ENCODE data around the gene FMO5. TPM values are rescaled to one million over a fixed set of nuclear protein-coding genes. Genes with fewer than 3 reads are reported as not detected.

Gene FMO5
- total and polyA plus RNA-seq, 10 of the 15 experiments (the other 5 are each of a cell fraction or from before 2014, with no cell fraction given), result 0.05 to 0.58 (median 0.19) TPM

- TF ChIP-seq HSF1 (IDR thresholded peaks at IDR 0.05; ENCODE audit: low read depth, low read length) (0 out of 2 replicates have a peak, but pooled peaks have one; percentile 24), CHD4 (IDR thresholded peaks at IDR 0.05) (no peak), ZZZ3 (IDR thresholded peaks at IDR 0.05; ENCODE audit: control insufficient read depth, insufficient read length, low read depth) (no peak), TBL1XR1 (IDR thresholded peaks at IDR 0.05; ENCODE audit: low read depth, low read length) (peak; percentile 51; the same call in 1 of the 2 replicates), EZH2 (IDR thresholded peaks at IDR 0.05; ENCODE audit: borderline replicate concordance, control insufficient read depth, low read depth, low read length) (no peak), POLR2AphosphoS5 (IDR thresholded peaks at IDR 0.05; ENCODE audit: low read length) (peak; percentile 51; the same call in 1 of the 2 replicates), MTA2 (IDR thresholded peaks at IDR 0.05; ENCODE audit: low read depth) (peak; percentile 6; the same call in 1 of the 2 replicates), PAX8 (IDR thresholded peaks at IDR 0.05) (no peak), MYB (IDR thresholded peaks at IDR 0.05; ENCODE audit: borderline replicate concordance, low read depth, low read length) (no peak; the same call in 1 of the 2 replicates), REST (IDR thresholded peaks at IDR 0.05; ENCODE audit: low read depth, low read length) (no peak), CTCF (IDR thresholded peaks at IDR 0.05 in 2 of 3, conservative IDR thresholded peaks at IDR 0.05 in 1 of 3; ENCODE audit: control insufficient read depth in 2 of 3, extremely low read depth in 1 of 3, insufficient read depth in 1 of 3, low read depth in 3 of 3, low read length in 3 of 3) (peak; percentile 76 to 85 (median 84)), YBX1 (IDR thresholded peaks at IDR 0.05) (no peak), E2F4 (IDR thresholded peaks at IDR 0.05; ENCODE audit: low read depth, low read length) (no peak), RUNX3 (IDR thresholded peaks at IDR 0.05; ENCODE audit: low read length) (peak; percentile 84), TAF1 (IDR thresholded peaks at IDR 0.05; ENCODE audit: borderline replicate concordance, low read depth, low read length) (peak; percentile 23; the same call in 1 of the 2 replicates), FOS (IDR thresholded peaks at IDR 0.05; ENCODE audit: borderline replicate concordance, extremely low read depth, insufficient read length) (no peak), BACH1 (IDR thresholded peaks at IDR 0.05; ENCODE audit: borderline replicate concordance) (peak; percentile 63; the same call in 1 of the 2 replicates), PML (IDR thresholded peaks at IDR 0.05; ENCODE audit: low read length) (peak; percentile 52; the same call in 1 of the 2 replicates), SIN3A (IDR thresholded peaks at IDR 0.05; ENCODE audit: low read depth, low read length) (peak; percentile 33; the same call in 1 of the 2 replicates), RFX5 (IDR thresholded peaks at IDR 0.05; ENCODE audit: low read depth, low read length) (peak; percentile 26; the same call in 1 of the 2 replicates), IKZF2 (IDR thresholded peaks at IDR 0.05) (peak; percentile 62 to 72; a peak in 3 of 4 replicates), NR2C2 (IDR thresholded peaks at IDR 0.05; ENCODE audit: borderline replicate concordance, control insufficient read depth, insufficient read length, low read depth) (no peak)
These were observed 52.7 kb downstream of the FMO5 start, which contains the start of gene PRKAB2 (continued) for GRCh38 chr1:147172168-147173016.

Measured in GM12878 (cell line).